ENCODE data around the gene SLC39A8. TPM values are rescaled to one million over a fixed set of nuclear protein-coding genes. Genes with fewer than 3 reads are reported as not detected.

The SLC39A8 gene
- total RNA-seq, result 17.1 TPM

DNA sequence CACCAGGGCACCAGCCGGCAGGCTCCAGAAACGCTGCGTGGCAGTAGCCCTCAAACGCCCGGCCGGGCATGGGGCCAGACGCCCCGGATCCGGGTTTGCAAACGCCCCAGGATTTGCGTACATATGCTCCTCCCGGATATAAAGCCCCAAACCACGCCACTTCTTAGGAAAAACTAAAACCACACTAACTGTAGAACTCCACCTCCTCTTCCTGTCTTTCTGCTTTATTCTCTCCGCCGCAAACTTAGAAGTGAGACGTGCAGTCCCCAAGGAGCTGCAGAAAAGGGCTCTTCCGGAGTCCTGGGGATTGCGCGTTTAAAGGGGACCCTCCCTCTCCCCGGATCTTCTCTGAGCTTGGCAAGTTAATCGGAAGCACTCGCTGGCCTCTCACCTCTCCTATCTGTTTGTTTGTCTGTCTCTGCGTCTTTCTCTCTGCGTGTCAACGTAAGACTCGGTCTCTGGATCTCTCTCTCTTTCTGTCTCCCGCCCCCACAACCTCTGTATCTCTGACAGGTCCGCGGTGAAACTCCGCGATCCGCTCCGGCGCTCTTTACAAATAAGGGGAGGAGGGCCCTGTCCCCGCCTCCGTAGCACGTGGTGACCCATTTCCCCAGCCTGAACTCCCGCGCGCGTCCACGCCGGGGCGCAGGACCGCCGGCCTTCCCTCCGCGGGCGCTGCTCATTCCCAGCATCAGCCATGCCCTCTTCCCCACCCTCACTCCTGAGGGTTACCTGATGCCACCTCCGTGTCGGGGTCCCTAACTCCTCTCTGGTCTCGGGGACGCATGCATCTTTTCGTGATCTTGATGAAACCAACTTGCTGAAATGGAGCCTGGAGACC, at the start of gene SLC39A8:
Gene SLC39A8 (minus strand): TSS at position 529 of the 841 bp plus-strand sequence. CDS start 820 bp downstream, outside the sequence.
- peak within 1 kb of the TSS; percentile 23 to 64 for H3K27ac ChIP-seq
- DNase-seq (ENCODE audit: low spot score in 2 of 2), result peak; percentile 50 to 92
- H3K27me3 ChIP-seq, result no peaks in the 10 kb centered on the region
- TF ChIP-seq, protein P1, sequence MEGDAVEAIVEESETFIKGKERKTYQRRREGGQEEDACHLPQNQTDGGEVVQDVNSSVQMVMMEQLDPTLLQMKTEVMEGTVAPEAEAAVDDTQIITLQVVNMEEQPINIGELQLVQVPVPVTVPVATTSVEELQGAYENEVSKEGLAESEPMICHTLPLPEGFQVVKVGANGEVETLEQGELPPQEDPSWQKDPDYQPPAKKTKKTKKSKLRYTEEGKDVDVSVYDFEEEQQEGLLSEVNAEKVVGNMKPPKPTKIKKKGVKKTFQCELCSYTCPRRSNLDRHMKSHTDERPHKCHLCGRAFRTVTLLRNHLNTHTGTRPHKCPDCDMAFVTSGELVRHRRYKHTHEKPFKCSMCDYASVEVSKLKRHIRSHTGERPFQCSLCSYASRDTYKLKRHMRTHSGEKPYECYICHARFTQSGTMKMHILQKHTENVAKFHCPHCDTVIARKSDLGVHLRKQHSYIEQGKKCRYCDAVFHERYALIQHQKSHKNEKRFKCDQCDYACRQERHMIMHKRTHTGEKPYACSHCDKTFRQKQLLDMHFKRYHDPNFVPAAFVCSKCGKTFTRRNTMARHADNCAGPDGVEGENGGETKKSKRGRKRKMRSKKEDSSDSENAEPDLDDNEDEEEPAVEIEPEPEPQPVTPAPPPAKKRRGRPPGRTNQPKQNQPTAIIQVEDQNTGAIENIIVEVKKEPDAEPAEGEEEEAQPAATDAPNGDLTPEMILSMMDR (IDR thresholded peaks at IDR 0.05), result peak; percentile 79 to 86 (median 85)
- H3K4me1 ChIP-seq, result peaks cover 0 to 3% of the 10 kb centered on the region in 2 donors
- no peaks in the 10 kb centered on the region for H3K9me3 ChIP-seq
- no peaks in the 10 kb centered on the region for H3K36me3 ChIP-seq
- intact Hi-C loops (cut with DNase I), result loop anchor here (2.0 to 5.0 kb wide), 6 partner anchors 86 to 732 kb away; partner anchors contain the start of genes CISD2, NFKB1, SLC9B2 and UBE2D3
- peak within 1 kb of the TSS; percentile 83 to 86 for H3K4me3 ChIP-seq

DNA sequence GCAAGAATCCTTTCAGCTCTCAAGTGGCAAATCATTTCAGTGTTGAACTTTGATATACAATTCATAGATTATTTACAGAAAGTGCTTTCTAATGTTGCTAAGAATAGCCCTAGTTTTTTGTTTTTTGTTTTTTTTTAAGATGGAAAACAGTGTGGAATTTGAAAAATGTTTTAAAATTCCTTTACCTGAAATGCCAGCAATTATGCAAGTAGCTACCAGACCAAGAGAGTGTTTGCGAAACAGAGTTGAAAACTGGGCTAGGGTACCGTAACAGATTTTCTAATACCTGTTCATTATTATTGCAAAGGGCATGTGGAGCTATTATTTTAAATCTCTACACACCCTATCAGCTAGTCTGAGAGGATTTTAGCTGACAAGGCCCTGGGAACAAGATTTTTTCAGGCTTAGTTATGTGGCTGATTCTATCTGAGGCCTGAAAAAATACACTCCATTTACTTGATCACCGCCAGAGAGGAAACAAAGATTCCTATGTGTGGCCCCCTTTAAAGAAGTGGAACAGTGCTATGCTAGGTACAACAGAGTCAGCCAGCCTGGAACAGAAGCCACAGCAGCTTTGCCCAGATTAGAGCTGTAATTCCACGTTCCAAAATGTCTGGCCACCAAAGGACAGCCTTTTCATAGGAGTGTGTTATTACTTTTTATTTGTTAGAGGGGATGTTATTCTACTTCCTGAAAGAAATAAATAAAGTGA, 46.9 kb upstream of the SLC39A8 start:
- intact Hi-C loops (cut with DNase I), result no loop called here
- no peaks in the 10 kb centered on the region for H3K4me1 ChIP-seq
- H3K27ac ChIP-seq, result no peak overlapping the region
- no peaks in the 10 kb centered on the region for H3K9me3 ChIP-seq
- H3K4me3 ChIP-seq, result no peak overlapping the region
- TF ChIP-seq, protein P1 (IDR thresholded peaks at IDR 0.05), result no peak
- no peaks in the 10 kb centered on the region for H3K36me3 ChIP-seq
- DNase-seq (ENCODE audit: low spot score in 2 of 2), result no peak
- no peaks in the 10 kb centered on the region for H3K27me3 ChIP-seq

DNA sequence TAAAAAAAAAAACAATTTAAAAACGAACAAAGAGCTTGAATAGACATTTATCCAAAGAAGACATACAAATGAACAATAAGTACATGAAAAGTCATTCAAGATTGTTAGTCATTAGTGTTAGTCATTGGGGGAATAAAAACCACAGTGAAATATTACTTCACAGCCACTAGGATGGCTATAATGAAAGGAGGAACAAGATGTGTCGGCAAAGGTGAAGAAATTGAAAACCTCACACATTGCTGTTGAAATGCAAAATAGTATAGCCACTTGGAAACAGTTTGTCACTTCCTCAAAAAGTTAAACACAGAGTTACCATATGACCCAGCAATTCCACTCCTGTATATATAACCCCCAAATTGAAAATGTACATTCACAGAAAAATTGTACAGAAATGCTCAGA, 45.2 kb upstream of the SLC39A8 start:
- Histone ChIP-seq H3K27me3 (no peaks in the 10 kb centered on the region), H3K4me3 (no peak overlapping the region), H3K4me1 (no peaks in the 10 kb centered on the region), H3K9me3 (no peaks in the 10 kb centered on the region), H3K27ac (no peak overlapping the region), H3K36me3 (no peaks in the 10 kb centered on the region)
- DNase-seq (ENCODE audit: low spot score in 2 of 2), result no peak
- TF ChIP-seq, protein P1 (IDR thresholded peaks at IDR 0.05), result no peak
- intact Hi-C loops (cut with DNase I), result no loop called here

DNA sequence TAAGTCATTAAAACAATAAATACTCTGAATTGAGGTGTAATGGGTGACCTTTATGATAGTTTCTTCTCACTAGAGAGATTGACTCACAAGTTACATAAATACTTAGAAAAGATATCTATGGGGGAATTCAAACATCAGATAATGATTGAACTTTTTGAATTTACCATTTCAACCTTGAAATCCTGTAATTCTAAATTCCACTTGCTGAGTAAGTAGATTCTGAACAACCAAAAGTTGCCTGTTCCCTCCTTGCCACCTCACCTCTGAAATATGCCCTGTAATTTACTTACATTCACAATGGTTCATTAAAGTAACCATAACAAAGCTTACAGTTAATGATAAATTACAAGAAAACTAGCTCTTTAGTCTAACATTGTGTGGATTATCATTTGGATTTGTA, 43.3 kb upstream of the SLC39A8 start:
- no peak for DNase-seq (ENCODE audit: low spot score in 2 of 2)
- H3K4me3 ChIP-seq, result no peak overlapping the region
- no peaks in the 10 kb centered on the region for H3K4me1 ChIP-seq
- H3K27me3 ChIP-seq, result no peaks in the 10 kb centered on the region
- intact Hi-C loops (cut with DNase I), result no loop called here
- no peak overlapping the region for H3K27ac ChIP-seq
- no peaks in the 10 kb centered on the region for H3K36me3 ChIP-seq
- TF ChIP-seq, protein P1 (IDR thresholded peaks at IDR 0.05), result no peak
- H3K9me3 ChIP-seq, result no peaks in the 10 kb centered on the region

DNA sequence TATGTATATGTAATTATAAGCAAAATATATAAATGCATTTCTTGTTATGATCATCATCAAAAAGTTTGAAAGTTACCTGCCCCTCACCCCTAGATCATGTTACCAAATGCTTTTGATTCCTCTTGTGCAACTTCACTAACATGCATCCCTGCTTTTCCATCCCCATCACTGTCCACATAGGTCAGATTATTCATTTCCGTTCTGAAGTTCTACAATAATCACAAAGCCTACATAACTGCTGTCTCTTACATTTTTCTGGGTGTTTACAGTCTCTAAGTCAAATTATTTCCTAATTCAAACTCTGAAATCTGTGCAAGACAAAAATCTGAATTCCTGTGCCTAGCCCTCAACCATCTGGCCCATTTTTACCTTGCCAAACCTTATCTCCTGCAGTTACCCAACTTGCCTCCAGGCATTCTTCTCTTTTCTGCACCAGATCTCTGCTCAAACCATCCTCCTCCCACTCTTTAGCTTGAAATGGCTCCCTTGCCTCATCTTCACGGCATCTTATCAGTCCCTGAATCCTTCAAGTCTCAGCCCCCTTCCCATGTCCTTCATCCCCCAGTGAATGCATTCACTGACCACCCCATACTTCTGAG, 42.4 kb upstream of the SLC39A8 start:
- no peaks in the 10 kb centered on the region for H3K9me3 ChIP-seq
- H3K27me3 ChIP-seq, result no peaks in the 10 kb centered on the region
- no peak overlapping the region for H3K4me3 ChIP-seq
- DNase-seq (ENCODE audit: low spot score in 2 of 2), result no peak
- no peaks in the 10 kb centered on the region for H3K36me3 ChIP-seq
- TF ChIP-seq, protein P1 (IDR thresholded peaks at IDR 0.05), result no peak
- intact Hi-C loops (cut with DNase I), result no loop called here
- H3K27ac ChIP-seq, result no peak overlapping the region
- H3K4me1 ChIP-seq, result no peaks in the 10 kb centered on the region
